ENCODE measurements around the gene TCP11L2. TPM values are rescaled to one million over a fixed set of nuclear protein-coding genes. Genes with fewer than 3 reads are reported as not detected.
"Not testable (repeated sequence)": the region's sequence is repeated elsewhere in the genome, so short reads cannot be mapped to it uniquely, and the experiment has no call there.

Gene TCP11L2
- total RNA-seq, 1 donor from 2014 or later: 26.1 TPM

DNA sequence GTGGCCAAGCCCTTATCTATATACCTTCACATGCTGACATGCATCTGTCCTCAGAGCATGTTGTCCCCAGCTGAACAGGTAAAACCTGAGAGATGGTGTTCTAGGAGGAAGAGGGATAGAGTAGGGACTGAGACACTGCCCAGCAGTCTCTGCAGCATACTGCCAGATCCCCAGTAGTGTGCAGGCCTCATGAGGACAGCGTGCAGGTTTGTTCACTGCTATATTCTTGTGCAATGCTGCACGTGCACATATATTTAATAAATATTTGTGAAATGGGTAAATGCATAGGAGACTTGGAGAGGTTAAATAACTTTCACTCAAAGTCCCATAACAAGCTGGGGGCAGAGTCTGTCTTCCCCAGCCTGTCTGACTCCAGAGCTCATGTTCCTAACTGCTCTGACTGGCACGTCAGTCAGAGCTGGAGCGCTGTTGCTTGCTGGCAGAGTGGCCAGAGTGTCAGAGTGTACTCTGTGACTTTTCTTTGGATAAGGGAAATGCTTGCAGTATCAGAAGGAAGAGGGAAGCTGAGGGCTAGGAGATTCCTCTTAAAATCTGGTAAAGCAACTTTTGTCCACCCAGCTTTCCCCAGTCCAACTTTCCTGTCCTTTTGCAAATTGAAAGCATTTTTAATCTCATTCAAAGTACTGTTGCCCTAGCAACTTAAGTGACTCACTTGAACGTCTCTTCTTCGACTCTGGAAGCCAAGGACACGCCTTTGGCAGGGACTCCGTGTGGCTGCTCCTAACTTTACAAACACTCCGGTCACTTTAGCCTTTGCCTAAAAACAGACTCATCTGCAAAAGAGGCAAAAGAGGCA lies 40.1 kb downstream of the TCP11L2 start:
- no peak for DNase-seq (ENCODE audit: low read depth, low spot score)

DNA sequence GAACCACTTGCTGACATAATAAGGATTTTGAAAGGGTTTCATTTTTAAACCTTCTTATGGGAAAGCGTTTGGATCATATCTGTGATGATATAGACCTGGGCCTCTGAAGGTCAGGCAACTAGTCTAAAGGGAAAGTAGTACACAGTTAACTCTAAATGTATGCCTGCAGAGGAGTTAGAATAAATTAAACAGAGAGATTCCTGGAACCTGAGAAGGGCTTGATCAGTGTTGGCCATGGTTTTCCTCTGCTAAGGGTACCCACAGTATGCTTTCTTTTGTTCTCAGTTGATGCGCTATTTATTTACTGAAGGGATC lies 40.6 kb downstream of the TCP11L2 start:
- no peak for DNase-seq (ENCODE audit: low read depth, low spot score)

DNA sequence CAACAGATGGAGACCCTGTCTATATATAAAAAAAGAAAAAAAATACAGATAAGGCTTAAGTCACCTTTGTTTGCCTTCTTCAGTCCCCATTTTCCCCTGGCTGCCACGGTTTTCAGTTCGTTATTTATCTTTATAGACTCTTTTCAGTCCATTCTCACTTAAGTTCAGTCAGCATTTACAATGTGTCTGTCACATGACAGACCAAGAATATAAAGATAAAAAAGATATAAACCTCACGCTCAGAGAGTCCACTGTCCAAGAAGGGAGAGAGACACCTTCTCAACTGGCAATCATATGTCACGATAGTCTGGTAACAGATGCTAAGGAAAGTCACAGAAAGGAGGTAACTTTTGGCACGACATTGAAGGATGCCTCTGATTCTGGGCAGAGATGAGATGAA lies 41.6 kb downstream of the TCP11L2 start:
- DNase-seq (ENCODE audit: low read depth, low spot score): no peak

DNA sequence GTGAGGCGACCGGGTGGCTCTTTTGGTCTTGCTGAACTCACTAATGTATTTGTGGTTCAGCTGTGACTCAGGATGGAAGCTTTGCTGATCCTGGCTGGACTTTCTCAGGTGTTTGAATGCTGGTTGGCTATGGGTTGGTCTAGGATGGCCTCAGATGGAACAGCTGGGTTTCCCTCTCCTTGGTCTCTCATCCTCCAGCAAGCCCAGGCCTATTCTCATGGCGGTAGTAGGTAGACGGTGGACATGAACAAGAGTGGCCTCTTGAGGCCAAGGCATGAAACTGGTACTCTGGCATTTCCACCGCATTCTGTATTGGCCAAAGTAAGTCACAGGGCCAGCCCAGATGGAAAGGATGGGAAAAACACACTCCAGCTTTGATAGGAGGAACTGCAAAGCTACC lies 43.2 kb downstream of the TCP11L2 start:
- peak; percentile 26 for DNase-seq (ENCODE audit: low read depth, low spot score)

DNA sequence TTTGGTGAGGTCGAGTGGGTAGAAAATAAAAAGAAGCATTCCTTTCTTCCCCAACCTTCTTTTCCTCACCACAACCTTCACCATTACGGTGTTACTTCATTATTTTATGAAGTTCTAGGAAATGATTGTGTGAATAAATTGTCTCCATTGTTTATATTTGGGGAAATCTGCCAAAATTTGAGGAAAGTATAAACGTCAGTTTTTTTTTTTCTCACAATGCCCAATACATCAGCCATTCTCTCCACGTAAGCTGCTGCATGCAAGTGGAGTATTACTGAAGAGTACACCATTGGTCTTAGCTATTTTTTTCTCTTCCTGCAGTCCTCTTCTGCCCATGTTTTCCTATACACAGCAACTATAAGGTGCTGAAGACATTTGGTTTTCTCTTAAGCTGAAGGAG lies 45.9 kb downstream of the TCP11L2 start:
- DNase-seq (ENCODE audit: low read depth, low spot score): no peak

DNA sequence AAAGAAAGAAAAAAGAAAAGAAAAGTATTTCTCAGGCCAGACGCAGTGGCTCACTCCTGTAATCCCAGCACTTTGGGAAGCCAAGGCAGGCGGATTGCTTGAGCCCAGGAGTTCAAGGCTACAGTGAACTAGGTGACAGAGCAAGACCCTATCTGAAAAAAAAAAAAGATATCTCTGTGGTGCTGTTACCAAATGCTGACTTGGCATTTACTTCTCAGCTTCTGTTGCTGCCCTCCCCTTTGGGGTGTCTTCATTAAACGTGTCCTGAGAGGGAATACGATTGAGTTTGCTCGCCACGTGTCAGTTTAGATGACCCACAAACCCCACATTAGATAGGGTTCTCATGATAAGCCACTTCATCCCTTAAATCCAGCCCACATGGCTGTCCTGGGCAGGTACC lies 50.6 kb downstream of the TCP11L2 start:
- DNase-seq (ENCODE audit: low read depth, low spot score): no peak

DNA sequence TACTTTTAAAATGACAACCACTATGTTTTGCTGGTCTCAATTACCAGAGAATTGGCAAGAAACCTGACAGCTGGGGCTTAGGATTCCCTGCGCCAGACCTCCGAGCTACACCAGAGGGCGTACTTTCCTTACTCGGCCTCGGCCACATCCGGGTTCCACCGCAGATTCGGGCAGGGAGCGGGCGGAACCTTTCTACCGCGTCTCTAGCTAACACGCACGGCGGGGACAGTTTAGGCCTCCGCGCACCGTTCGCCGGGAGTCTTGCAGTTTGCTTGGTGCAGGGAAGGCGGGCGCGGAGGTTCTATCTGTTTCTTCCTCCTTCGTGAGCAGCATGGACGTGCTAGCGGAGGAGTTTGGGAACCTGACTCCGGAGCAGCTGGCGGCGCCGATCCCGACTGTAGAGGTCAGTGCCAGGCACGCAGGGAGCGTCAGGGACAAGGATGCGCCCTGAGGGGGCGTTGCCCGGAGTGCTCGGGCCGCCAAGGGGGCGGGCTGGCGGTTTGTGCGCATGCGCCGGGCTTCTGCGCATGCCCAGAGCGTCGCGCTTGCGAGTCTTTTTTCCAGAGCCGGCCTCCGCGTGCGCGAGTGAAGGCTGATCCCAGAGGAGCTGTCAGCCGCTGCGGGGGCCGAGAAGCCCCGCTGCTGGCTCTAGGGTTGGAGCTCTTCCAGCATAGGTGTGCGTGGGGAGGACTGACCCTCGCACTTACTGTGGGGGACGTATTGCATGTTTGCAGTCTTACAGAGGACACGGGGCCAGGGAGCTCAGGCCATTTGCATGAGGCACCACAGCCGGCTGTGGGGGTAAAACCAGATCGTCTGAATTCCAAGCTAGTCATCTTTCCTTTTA lies 55.2 kb downstream of the TCP11L2 start, which contains the start of gene POLR3B:
TSS of gene POLR3B (plus strand) at position 200 of the 847 bp plus-strand sequence. CDS start at position 332, 132 bp downstream.
- DNase-seq (ENCODE audit: low read depth, low spot score): peak; percentile 85

DNA sequence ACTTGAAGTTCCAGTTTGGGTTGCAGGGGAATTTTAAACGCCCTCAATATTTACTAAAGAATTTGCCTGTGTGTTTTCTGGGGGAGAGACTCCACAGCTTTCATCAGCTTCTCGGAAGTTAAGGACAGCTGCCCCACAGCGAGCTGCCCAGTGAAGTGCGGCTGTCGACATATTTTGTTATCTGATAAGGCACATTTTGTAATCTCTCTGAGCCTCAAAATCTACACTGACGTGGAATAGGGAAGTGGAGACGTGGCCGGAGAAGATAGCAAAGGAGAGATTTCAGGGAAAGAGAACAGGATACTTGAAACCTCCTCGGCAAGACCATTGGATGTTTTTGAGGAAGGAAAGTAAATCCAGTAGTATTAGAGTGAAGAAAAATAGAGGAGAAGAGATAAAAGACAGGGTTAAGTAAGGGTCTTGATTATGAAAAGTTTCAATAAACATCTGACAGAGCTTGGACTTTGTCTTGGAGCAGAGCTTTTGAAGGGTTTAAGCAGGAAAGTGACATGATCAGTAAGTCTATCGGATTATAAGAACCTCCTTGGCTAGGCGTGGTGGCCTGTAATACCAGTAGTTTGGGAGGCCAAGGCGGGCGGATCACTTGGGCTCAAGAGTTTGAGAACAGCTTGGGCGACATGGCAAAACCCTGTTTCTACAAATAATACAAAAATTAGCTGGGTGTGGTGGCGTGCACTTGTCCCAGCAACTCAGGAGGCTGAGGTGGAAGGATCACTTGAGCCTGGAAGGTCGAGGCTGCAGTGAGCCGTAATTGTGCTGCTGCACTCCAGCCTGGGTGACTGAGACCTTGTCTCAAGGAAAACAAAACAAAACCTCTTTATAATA lies 56.1 kb downstream of the TCP11L2 start:
- no peak for DNase-seq (ENCODE audit: low read depth, low spot score)

DNA sequence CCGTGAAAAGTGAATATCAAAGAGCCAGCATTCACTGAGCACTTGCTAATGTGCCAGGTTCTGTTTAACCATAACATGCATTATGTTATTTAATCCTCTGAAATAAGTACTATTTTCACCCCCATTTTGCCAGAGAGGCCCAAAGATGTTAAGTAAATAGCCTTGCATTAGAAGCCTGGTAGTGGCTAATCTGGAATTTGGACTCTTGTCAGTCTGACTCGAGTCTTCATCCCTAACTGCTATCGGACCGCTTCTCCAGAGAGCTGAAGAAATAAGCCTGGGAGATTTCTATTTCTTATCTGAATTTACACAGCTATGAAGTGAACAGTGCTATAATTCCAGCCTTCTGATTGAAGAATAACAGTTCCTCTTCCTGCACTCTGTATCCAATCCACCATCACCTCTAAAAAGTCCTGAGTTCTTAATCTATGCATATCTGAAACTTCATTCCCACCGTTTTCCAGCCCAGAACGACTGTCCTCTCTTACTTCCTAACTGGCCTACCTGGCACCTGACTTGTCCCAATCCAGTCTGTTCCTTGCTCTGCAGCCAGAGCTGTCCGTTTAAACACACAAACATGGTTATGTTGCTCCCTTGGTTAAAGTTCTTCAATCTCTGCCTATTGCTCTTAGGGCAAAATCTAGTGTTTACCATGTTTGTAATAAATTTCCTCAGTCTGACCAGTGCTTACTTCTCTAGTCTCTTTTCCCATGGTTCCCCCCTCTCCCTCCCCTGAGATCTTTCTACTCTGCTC lies 57.3 kb downstream of the TCP11L2 start:
- no peak for DNase-seq (ENCODE audit: low read depth, low spot score)

DNA sequence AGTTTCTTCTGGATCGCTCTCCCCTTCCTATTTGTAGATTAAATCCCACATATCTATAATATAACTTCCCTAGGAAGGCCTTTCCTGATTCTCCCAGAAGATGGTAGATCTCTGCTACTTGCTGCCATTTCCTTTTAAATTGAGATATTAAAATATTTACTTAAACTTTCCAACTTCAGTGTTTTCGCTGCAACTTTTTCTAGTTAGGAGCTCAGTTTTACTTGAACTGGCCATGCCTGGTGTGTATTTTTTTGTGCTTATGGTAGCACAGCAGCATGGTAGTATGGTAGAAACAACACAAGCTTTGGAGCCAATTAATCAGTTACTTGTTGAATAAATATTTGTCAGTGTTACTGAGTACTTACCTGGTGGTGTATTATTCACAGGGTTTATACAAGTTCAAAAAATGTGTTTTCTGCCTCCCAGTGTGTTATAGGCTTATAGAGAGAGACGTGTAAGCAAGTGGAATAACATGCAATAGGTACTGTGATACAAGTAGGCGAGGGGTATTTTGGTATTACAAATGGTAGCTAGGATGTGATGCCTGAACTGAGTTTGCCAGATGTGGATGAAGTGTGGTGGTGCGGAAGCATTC lies 58.0 kb downstream of the TCP11L2 start:
- no peak for DNase-seq (ENCODE audit: low read depth, low spot score)

DNA sequence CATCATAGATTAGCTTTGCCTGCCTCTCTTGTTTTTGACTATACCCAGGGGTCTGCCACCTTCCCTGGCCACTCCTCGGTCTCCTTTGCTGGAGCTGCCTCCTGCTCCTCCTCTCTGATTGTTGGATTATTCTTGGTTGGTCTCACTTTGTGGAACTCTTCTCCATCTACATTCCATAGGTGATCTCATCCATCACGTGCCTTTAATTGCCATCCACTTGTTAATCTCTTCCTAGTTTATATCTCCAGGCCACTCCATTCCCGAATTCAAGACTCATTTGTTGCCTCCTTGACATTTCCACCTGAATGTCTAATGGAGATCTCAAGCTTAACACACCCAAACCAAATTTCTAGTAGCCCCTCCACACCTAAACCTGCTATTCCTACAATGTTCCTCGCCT lies 60.4 kb downstream of the TCP11L2 start:
- DNase-seq (ENCODE audit: low read depth, low spot score): no peak

DNA sequence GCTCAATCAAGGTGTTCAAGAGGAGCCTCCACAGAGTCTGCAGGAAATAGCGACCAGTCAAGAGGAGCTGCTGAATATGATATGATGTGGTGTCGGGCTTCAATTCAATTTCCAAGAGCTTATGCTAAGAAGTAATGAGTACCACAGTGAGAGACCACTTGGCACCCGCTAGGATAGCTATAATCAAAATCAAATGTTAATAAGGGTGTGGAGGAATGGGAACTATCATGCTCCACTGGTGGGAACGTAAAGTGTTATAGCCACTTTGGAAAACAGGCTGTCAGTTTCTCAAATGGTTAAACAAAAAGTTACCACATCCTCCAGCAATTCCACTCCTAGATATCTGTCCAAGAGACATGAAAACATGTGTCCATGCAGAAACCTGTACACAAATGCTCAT lies 61.7 kb downstream of the TCP11L2 start:
- no peak for DNase-seq (ENCODE audit: low read depth, low spot score)

DNA sequence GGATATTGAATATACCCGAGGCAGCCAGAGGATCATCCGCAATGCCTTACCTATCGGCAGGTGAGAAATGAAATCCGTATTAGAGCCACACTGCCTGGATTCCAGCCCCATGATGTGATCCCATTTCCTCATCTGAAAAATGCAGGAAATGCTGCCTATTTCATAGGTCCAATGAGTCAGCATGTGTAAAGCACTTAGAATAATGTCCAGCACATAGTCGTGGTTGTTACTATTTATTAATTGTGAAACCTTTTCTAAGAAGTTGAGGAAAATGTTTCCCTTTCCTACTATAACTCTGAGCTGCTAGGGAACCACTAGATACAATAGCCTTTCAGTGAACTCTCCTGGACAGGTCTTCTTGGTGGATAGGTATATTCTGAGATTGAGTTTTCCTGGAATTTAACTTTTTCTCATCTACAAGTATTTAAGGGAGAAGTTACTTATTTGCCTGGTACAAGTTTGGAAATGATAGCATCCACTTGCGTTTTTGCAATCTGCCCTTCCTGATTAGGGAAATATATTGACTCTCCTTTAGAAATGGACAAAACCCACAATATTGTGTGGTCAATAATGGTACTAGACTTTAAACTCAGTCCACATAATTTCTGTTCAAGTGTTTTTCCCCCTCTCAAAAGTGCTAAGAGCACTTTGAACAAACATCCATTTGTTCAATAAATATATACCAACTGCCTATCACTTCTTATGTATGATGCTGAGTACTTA lies 67.3 kb downstream of the TCP11L2 start:
- peak; percentile 44 for DNase-seq (ENCODE audit: low read depth, low spot score)

DNA sequence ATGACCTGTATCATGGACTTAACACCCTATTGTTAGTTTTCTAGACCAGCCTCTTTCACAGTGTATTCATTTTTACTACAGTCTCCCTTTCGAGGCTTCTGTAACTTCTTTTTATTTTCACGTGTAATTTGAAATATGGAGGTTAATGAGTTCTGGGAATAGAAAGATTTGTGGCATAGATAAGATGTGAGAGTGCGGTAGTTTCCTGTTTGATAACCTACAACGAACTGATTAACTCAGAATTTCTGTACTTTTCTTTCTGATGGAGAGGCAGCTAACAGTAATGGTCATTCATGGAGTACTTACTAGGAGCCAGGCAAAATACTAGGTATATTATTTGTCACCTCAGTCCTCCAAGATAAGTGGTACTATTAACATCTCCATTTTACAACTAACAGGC lies 76.3 kb downstream of the TCP11L2 start:
- DNase-seq (ENCODE audit: low read depth, low spot score): no peak

DNA sequence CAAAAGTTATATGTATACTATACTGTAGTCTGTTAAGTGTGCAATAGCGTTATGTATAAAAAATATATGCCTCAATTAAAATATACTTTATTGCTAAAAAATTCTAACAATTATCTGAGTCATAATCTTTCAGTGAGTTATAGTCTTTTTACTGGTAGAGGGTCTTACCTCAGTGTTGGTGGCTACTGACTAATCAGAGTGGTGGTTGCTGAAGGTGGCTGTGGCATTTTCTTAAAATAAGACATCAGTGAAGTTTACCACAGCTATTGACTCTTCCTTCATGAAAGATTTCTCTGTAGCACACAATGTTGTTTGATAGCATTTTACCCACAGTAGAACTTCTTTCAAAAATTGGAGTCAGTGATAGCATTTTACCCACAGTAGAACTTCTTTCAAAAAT lies 78.4 kb downstream of the TCP11L2 start:
- no peak for DNase-seq (ENCODE audit: low read depth, low spot score)

DNA sequence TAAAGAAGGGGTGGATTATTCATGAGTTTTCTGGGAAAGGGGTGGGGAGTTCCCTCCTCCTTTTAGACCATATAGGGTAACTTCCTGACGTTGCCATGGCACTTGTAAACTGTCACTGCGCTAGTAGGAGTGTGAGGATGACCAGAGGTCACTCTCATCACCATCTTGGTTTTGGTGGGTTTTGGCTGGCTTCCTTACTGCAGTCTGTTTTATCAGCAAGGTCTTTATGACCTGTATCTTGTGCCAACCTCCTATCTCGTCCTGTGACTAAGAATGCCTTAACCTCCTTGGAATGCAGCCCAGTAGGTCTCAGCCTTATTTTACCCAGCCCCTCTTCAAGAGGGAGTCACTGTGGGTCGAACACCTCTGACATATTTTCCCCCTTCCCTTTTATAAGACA lies 79.3 kb downstream of the TCP11L2 start:
- DNase-seq (ENCODE audit: low read depth, low spot score): not testable (repeated sequence)

DNA sequence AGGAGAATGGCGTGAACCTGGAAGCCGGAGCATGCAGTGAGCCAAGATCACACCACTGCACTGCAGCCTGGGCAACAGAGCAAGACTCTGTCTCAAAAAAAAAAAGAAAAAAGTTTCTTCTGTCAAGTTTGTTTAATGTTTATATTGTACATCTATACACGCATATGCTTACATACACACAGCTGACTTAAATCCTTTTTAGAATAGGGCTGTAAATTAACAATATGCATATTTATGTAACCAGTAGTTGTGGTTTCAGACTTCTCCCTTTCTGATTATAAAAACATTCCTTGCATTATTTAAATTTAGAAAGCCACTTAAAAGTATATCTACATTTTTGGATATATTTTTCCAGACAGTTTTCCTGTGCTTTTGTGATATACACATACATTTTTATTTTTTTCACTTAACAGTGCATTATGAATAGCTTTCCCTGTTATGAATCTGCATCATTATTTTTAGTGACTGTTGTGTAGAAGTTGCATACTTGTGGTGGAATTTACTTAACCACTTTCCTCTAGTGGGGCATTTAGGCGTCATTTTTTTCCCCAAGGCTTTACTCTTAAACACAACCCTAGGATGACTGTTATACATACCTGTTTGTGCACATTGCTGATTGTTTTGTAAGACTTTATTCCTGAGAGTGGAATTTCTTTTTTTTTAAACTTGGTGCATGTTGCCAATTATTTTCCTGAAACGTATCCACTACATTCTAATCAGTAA lies 84.4 kb downstream of the TCP11L2 start:
- no peak for DNase-seq (ENCODE audit: low read depth, low spot score)

DNA sequence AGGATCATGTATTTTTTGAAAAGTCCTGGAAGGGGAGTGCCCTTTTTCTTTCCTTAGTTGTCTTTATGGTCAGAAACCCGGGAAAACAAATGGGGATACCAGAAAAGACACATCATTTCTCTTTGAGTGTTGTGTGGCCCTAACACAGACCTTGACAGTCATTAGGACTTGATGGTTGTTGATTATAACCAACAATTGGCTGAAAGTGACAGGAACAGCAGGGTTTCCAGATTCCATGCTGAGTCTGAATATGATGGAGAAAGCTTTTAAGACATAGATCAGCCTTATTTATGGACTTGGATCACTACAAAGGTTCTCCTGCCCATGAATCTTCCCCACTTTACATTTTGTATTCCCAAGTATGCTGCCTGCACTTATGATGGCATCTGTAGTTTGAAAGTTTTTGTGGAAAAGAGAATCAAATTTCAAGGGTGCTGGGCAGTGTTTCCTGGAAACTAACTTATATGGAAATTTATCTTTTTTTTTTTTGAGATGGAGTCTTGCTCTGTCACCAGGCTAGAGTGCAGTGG lies 85.4 kb downstream of the TCP11L2 start:
- DNase-seq (ENCODE audit: low read depth, low spot score): no peak

DNA sequence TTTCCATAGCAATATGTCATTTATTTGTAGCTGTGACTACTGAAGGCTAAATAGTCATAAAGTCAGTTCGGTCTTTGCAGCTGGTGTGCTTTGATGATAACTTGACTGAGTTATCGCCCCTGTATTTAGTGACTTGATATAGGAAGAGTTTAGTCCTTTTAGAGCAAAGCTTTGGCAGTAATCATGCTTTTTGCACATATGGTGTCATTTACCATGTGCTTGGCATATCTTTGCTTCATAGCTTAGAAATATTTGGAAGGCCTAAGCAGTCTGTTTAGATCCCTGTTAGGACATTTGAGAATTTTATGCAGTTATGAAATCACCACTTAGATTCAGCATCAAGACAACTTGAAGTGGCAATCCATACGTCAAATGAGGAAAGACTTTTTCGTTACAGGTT lies 86.6 kb downstream of the TCP11L2 start:
- DNase-seq (ENCODE audit: low read depth, low spot score): no peak
